Activated CD8-positive, alpha-beta memory T cell treated with anti-CD3 and anti-CD28 coated beads, Interleukin-2, amount 50 U/mL, for 1 hour (primary cell): ENCODE data around the gene ELOB.

Experiments
- DNase-seq: peaks from one replicate; pipeline ENCODE4 v3.0.0-alpha.2; 2020; ENCODE audit errors: extremely low read depth

Gene ELOB

DNA sequence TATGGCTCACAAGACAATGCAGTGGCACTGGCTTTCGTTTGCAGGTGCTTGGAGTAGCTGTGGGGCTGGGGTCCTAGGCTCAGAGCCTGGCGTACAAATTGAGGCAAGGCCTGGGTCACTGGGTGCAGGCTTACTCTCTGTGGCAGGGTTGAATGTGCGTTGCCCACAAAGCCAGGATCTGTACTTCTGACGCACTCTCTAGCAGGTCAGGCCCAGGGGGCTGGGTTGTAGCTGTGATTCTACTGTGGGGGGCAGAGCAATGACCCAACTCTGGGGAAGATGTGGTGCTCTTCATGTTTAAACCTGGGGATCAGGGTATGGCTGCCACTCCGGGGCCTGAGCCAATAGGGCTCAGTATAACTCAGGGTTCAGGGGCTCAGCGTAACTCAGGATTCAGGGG, 33.6 kb upstream of the ELOB start:
- no peak for DNase-seq

- no peak for DNase-seq
These were observed 32.2 kb upstream of the ELOB start for GRCh38 chr16:2809149-2809760.

DNA sequence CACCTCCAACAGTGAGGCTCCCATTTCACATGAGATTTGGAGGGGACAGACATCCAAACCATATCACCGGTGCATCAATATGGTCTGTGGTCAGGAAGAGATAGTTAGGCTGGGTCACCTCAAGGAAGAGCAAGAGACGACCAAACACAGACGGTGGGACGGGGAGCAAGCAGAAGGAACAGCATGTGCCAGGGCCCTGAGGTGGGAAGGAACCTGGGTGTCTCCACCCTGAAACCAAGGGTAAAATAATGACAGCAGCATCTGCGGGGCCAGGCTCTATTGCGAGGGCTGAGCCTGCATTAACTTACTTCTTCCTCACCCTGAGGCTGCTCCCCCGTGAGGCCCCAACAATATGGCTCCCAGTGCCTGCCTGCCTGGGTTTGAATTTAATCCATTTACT, 31.1 kb upstream of the ELOB start:
- DNase-seq: no peak

- DNase-seq: no peak
These were observed 29.2 kb upstream of the ELOB start for GRCh38 chr16:2806286-2806685.

DNA sequence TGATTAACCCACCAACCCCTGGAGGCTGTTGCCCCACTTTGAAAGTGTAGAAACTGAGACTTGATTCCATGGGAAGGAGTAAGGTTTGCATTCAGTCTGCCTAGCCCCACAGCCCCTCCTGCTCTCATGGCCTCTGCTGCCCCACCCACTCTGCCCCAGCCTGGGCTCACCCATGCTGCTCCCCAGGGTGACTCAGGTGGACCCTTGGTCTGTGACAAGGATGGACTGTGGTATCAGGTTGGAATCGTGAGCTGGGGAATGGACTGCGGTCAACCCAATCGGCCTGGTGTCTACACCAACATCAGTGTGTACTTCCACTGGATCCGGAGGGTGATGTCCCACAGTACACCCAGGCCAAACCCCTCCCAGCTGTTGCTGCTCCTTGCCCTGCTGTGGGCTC, 27.6 kb upstream of the ELOB start:
- no peak for DNase-seq

- DNase-seq: no peak
These were observed 26.6 kb upstream of the ELOB start for GRCh38 chr16:2803545-2804195.

- no peak for DNase-seq
These were observed 22.8 kb upstream of the ELOB start for GRCh38 chr16:2799859-2800226.

GRCh38 chr16:2799205-2799858, 22.3 kb upstream of the ELOB start:
- DNase-seq: no peak

DNA sequence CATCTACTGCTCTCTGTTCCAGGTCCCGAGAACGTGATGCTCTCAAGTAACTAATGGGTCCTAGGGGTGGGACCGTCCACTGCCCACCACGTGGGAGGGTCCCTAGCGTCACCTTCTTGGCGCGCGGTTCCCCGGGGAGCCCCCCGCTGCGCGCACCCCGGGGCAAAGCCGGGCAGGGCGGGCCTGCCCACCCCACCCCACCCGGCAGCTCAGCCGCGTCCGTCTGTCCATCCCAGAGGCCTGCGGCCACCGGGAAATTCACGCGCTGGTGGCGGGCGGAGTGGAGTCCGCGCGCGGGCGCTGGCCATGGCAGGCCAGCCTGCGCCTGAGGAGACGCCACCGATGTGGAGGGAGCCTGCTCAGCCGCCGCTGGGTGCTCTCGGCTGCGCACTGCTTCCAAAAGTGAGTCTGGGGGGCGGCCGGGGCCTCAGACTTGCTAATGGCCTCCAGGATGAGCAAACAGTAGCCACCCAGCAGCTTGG, 21.7 kb upstream of the ELOB start:
- DNase-seq: no peak

DNA sequence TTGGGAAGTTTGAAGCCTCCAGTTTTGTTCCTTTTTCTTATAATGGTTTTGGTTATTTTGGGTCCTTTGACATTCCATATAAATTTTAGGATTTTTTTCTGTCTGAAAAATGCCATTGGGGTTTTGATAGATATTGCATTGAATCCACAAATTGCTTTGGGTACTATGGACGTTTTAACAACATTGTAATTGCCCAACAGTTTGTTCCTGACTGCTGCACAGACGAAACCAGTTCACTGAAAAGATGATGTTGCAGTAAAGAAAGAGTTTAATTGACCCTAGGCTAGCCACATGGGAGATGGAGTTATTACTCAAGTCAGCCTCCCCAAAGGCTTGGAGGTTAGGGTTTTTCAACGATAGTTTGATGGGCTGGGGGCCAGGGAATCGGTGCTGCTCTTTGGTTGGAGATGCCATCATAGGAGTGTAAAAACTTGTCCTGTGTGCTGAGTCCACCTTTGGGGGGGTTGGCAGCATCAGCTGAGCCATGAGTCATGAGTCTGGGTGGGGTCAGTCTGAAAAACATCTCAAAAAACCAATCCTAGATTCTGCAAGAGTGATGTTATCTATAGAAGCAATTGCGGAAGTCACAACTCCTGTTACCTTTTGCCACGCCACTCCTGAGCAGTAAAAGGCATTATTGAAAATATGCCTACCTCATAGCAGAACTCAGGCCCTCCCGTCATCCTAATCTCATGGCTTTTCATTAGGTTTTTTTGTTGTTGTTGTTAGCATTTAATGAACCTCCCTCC, 18.5 kb upstream of the ELOB start:
- DNase-seq: no peak

DNA sequence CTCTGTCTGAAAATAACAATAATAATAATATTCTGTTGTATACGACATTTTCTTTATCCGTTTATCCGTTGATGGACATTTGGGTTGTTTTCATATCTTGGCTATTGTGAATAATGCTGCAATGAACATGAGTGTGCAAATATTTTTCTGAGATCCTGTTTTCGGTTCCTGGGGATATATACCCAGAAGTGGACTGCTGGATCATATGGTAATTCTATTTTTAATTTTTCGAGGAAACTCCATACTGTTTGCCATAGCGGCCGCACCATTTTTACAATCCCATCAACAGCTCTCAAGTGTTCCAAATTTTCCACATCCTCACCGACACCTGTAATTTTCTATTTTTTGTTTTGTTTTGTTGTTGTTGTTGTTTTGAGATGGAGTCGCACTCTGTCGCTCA, 15.9 kb upstream of the ELOB start:
- no peak for DNase-seq

DNA sequence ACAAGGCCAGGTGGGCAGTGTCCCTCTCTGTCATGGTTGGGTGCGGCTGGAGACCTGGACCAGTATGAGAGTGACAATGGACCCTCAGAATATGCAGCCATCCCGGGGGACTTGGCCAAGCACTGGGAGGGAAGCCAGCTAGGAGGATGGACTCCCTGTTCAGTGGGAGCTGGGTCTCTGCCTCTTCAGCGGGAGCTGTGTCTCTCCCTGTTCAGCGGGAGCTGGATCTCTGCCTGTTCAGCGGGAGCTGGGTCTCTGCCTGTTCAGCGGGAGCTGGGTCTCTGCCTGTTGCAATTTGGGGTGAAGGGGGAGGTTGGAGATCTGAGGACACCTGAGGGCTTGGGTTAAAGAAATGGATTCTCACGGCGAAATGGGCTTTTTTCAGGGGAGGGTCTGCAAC, 14.1 kb upstream of the ELOB start:
- DNase-seq: no peak

DNA sequence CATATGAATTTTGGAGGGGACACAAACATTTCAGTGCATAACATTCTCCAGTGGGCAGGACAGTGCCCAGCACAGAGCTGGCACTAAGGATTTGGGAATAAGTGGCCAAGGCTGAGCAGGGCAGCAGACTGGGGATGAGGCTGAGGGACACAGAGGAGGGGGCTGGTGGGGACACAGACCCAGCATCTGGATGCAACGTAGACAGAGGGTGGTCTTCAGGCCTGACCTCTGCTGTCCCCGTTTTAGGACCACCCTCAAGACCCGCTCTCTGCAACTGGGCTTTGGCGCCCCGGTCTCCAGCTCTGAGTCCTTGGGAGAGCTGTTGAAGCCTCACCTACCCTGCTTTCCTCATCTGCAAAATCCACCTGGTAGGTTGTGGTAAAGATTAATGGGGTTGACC, 13.6 kb upstream of the ELOB start:
- no peak for DNase-seq

DNA sequence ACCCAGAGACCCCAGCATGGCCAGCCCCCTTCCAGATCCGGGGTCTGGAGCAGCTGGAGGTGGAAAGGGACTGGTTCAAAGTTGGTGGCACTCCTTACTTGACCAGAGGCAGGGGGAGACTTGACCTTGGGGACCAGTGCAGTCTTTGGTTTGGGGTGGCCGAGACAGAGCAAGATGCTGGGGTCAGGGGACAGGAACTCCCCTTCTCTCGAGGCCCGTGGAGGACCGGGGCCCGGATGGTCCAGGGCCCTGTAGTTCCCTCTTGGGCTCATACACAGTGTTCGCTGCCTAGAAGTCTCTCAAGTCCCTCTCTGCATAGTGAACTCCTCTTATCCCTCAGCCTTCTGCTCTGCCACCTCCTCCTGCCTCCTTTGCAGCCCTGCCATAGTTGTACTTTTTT, 10.9 kb upstream of the ELOB start:
- no peak for DNase-seq

- no peak for DNase-seq
These were observed 10.3 kb upstream of the ELOB start, which contains the start of gene PRSS33 for GRCh38 chr16:2787406-2787805. Gene PRSS33, minus strand, starts transcription at chr16:2787560. Its CDS starts 1,013 bp downstream, at chr16:2786547.

DNA sequence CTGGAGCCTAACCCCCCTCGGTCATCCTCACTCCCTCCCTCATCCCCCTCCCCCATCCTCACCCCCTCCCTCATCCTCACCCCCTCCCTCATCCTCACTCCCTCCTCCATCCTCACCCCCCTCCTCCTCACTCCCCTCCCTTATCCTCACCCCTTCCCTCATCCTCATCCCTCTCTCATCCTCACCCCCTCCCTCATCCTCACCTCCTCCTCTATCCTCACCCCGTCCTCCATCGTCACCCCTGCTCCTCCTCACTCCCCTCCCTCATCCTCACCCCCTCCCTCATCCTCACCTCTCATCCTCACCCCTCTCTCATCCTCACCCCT, 9.7 kb upstream of the ELOB start:
- no peak for DNase-seq

DNA sequence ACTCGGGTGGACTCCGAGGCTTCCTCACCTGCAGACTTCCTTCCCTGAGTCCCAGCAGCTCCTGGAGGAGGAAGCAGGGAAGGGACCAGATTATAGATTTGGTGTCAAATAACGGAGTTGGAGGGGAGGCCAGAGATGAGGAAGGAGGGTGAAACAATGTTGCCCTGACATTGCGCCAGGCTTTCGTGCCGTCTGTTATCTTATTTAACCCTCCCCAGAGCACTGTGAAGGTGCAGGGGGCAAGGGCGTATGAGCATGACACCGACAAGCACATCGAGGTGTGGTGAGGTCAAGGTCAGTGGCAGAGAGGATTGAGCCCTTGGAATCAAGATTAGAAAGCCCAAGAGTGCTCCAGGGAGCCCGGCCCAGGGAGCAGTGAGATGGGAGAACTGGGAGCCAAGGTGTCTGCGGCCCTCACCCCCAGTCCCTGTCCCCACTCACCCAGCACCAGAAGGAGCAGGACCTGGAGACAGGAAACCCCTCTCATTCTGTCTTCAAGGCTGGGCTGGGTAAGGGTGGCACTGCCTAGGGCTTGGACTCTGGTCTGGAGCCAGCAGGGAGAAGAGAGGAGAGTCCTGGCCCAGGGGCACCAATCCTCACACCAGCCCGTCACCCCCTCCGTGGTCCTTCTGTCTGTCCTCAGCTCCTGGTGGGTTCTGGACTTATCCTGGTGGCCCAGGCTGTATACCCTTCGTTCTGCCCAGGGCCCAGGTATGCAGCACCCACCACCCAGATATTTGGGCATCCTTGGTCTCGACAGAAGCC, 9.2 kb upstream of the ELOB start:
- DNase-seq: no peak

- no peak for DNase-seq
These were observed 8.3 kb upstream of the ELOB start for GRCh38 chr16:2785101-2785991.

DNA sequence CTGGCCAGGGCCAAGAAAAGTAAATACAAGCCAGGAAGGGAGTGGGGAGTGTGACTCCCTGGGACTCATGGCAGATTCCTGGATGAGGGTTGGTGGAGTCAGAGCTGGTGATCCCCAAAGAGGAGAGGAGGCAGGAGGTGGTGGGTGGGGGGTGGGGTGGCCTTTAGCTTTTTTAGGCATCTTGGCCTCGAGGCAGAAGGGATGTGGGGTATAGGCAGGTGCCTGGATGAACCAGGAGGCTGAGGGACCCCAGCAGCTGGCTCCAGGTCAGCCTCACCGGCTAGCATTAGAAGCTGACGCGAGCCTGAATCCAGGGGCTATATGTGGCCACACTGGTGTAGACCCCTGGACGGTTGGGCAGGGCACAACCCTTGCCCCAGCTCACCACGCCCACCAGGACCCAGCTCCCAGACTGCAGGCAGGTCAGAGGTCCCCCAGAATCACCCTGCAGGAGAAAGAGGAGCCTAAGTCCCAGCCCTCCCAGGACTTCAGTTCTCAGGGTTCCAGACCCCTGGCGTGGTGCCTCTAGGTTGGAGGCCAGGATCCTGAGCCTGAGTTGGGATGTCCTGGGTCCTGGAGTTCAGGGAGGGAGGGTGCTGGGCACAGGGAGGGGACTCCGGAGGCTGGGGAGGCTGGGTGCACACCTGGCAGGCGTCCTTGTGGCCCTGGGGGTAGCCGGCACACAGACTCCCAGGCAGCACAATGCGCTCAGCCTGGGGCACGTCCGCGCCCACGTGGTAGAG, 7.4 kb upstream of the ELOB start:
- DNase-seq: no peak
